ENCODE measurements around the gene AURKAIP1. TPM values are rescaled to one million over a fixed set of nuclear protein-coding genes. Genes with fewer than 3 reads are reported as not detected.

The AURKAIP1 gene
- total RNA-seq, 1 experiment from 2014 or later, result 196 TPM

DNA sequence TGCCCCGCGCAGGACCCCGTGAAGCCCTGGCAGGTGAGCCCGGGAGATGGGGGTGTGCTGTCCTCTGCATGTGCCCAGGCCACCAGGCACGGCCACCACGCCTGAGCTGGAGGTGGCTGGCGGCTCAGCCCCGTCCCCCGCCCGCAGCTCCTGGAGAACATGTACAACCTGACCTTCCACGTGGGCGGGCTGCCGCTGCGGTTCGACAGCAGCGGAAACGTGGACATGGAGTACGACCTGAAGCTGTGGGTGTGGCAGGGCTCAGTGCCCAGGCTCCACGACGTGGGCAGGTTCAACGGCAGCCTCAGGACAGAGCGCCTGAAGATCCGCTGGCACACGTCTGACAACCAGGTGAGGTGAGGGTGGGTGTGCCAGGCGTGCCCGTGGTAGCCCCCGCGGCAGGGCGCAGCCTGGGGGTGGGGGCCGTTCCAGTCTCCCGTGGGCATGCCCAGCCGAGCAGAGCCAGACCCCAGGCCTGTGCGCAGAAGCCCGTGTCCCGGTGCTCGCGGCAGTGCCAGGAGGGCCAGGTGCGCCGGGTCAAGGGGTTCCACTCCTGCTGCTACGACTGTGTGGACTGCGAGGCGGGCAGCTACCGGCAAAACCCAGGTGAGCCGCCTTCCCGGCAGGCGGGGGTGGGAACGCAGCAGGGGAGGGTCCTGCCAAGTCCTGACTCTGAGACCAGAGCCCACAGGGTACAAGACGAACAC is 42.1 kb downstream of the AURKAIP1 start:
- H3K27me3 Mint-ChIP-seq (ENCODE audit: low read depth), result peaks cover 1% of the 10 kb centered on the region; the same call in 1 of the 2 replicates
- H3K4me3 Mint-ChIP-seq, result no peak overlapping the region
- no peak overlapping the region for H3K18ac ChIP-seq (ENCODE audit: insufficient read length, low read depth, low read length)

More for the DNA sequence above, 42.1 kb downstream of the AURKAIP1 start:
- no peak overlapping the region for H3K4ac ChIP-seq (ENCODE audit: low read depth, low read length)
- no peak overlapping the region for H2BK20ac ChIP-seq (ENCODE audit: low read depth, low read length, poor library complexity, severe bottlenecking)
- DNase-seq, result no peak
- no peak overlapping the region for H4K91ac ChIP-seq (ENCODE audit: insufficient read length, low read depth, low read length)
- H4K8ac ChIP-seq (replicated peaks; ENCODE audit: insufficient read length, low read depth, low read length), result no peak overlapping the region
- H3K23ac ChIP-seq (ENCODE audit: insufficient read length, low read depth, low read length), result no peak overlapping the region
- no peaks in the 10 kb centered on the region for H3K79me1 ChIP-seq (ENCODE audit: insufficient read depth, low read depth, low read length, poor library complexity, severe bottlenecking)
- peaks cover 0 to 4% (median 2%) of the 10 kb centered on the region in 3 experiments; a peak in 4 of 7 replicates for H3K36me3 Mint-ChIP-seq (ENCODE audit: insufficient read depth in 1 of 3, low read depth in 3 of 3)
- no peaks in the 10 kb centered on the region for H3K9me3 ChIP-seq (ENCODE audit: control insufficient read depth, low read depth, low read length)
- H3K79me2 ChIP-seq (ENCODE audit: insufficient read depth, low read length), result no peaks in the 10 kb centered on the region
- H3T11ph ChIP-seq (ENCODE audit: low read length), result no peak overlapping the region
- no peak overlapping the region for H4K5ac ChIP-seq (ENCODE audit: insufficient read length, low read depth, low read length)
- H3K27me3 ChIP-seq (ENCODE audit: insufficient read depth, low read length), result no peaks in the 10 kb centered on the region
- no peaks in the 10 kb centered on the region for H4K20me1 ChIP-seq (ENCODE audit: control insufficient read depth, insufficient read depth, insufficient read length)
- no peak overlapping the region for H3K27ac ChIP-seq (ENCODE audit: insufficient read length, low read depth, low read length)
- H3K4me1 Mint-ChIP-seq, result no peaks in the 10 kb centered on the region
- no peak overlapping the region for H3K4me2 ChIP-seq (ENCODE audit: insufficient read depth, insufficient read length, low read length)
- H3K27ac Mint-ChIP-seq, result no peak overlapping the region
- H3K14ac ChIP-seq (ENCODE audit: insufficient read depth, low read length), result no peak overlapping the region
- TF ChIP-seq, protein P1, sequence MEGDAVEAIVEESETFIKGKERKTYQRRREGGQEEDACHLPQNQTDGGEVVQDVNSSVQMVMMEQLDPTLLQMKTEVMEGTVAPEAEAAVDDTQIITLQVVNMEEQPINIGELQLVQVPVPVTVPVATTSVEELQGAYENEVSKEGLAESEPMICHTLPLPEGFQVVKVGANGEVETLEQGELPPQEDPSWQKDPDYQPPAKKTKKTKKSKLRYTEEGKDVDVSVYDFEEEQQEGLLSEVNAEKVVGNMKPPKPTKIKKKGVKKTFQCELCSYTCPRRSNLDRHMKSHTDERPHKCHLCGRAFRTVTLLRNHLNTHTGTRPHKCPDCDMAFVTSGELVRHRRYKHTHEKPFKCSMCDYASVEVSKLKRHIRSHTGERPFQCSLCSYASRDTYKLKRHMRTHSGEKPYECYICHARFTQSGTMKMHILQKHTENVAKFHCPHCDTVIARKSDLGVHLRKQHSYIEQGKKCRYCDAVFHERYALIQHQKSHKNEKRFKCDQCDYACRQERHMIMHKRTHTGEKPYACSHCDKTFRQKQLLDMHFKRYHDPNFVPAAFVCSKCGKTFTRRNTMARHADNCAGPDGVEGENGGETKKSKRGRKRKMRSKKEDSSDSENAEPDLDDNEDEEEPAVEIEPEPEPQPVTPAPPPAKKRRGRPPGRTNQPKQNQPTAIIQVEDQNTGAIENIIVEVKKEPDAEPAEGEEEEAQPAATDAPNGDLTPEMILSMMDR (conservative IDR thresholded peaks at IDR 0.05), result no peak
- H3K4me1 ChIP-seq (ENCODE audit: insufficient read depth, low read length), result no peaks in the 10 kb centered on the region
- H3K9me3 Mint-ChIP-seq, result no peaks in the 10 kb centered on the region
- H2AFZ ChIP-seq (ENCODE audit: low read length), result no peak overlapping the region
- no peak overlapping the region for H3K56ac ChIP-seq (ENCODE audit: insufficient read length, low read depth, low read length)
- WGBS (ENCODE audit: extremely low coverage, insufficient read length, low lambda C conversion rate), result no CpG with 5 or more reads among the region's 48 CpGs
- no peak overlapping the region for H2BK120ac ChIP-seq (ENCODE audit: low read depth, low read length, poor library complexity, severe bottlenecking)
- H3K9ac ChIP-seq (ENCODE audit: extremely low read depth, insufficient read length, low read length), result no peak overlapping the region
- no peak overlapping the region for H2BK12ac ChIP-seq (ENCODE audit: insufficient read length, low read depth, low read length)
- H2BK15ac ChIP-seq (ENCODE audit: low read depth, low read length), result no peak overlapping the region
- no peak overlapping the region for H2BK5ac ChIP-seq (ENCODE audit: insufficient read length, low read length)
- H2AK5ac ChIP-seq (ENCODE audit: insufficient read length, low read length), result no peak overlapping the region
- no peaks in the 10 kb centered on the region for H3K23me2 ChIP-seq (ENCODE audit: insufficient read length, low read depth, low read length, poor library complexity, severe bottlenecking)

Data from H9 (cell line).